ENCODE measurements around the gene EPC2.
"Not testable (repeated sequence)": the region's sequence is repeated elsewhere in the genome, so short reads cannot be mapped to it uniquely, and the experiment has no call there.

Gene EPC2

GRCh38 chr2:148721991-148722777 lies 77.6 kb downstream of the EPC2 start:
- DNase-seq (ENCODE audit: low read depth in 3 of 3): no peak

DNA sequence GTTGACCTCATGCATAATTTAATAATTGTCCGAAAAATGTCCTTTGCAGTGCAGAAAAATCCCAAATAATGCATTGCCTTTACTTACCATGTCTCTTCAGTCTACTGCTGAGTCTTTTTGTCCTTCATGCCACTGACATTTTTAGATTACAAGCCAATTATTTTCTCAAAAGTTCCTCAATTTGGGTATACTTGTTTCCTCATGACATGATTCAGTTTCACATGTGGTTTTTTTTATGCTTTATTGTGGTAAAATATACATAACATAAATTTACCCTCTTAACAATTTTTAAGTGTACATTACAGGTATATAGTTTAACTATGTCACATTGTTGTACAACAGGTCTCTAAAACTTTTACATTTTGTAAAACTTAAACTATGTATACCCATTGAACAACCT lies 81.0 kb downstream of the EPC2 start:
- DNase-seq (ENCODE audit: low read depth in 3 of 3): no peak

DNA sequence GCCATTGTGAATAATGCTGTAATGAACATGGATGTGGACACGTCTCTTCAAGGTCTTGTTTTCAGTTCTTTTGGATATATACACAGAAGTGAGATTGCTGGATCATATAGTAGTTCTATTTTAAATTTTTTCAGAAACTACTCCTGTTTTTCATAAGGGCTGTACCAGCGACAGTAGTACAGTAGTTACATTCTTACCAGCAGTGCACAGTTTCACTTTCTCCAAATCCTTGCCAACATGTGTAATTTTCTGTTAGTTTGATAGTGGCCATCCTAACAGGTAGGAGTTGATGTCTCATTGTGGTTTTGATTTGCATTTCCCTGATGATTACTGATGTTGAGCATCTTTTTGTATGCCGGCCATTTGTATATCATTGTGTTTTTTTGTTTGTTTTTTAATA lies 81.7 kb downstream of the EPC2 start:
- DNase-seq (ENCODE audit: low read depth in 3 of 3): no peak

DNA sequence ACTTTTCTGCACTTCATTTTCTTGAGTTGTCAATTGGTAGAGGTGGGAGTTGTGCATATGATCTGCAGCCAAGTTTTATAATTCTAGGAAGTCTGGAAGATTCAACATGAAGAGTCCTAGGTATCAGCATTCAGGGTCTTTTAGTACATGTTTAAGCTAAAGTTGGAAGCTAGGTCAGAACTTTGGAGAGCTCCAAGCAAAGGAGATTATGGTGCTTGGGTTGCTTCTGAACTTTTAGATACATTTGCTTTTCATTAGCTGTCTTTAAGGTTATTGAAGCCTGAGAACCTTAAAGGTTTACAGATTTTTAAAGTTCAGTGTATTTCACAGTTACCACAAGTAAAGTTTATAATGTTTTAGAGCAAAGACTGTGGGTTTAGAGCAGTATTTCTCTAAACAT lies 85.5 kb downstream of the EPC2 start:
- DNase-seq (ENCODE audit: low read depth in 3 of 3): no peak

DNA sequence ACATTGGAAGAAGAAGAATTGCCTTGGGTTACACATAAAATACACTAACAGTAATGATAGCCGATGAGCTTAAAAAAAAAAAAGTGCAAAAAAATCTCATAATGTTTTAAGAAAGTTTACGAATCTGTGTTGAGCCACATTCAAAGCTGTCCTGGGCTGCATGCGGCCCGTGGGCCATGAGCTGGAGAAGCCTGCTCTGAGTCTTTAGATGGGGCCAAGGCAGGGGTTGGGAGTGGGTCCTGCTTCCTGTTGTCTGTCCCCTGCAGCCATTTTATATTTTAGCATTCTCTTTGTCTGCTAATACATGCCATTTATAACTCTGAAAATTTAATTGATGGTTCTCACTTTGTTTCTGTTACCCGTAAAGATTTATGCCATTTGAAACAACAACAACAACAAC lies 93.2 kb downstream of the EPC2 start:
- no peak for DNase-seq (ENCODE audit: low read depth in 3 of 3)

DNA sequence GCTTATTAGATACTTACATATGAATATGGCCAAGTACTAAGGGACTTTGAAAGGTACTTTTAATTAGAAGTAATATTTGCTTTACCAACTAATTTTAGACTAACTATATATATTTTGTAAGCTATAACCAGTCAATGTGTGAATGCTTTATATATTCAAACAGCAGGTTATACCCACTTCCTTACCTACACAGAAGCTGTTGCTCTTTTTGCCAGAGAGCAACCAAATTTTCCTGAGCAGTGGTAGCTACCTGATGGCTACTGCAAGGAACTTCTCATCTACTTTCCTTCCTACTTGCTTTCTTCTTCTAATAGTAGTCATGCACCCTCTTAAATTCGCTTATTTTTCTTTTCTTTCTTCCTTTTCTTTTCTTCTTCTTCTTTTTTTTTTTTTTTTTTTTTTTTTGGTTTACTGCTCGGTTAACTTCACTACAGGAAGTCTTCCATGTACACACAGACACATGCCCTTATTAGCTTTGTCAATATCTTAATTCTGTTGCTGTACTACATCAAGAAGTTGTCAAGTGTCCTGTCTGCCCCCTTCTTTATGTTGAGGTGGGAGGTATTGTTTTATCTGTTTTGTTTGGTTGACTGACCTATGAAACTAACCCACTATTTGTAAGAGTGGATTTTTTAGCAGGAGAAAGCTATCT lies 95.0 kb downstream of the EPC2 start:
- DNase-seq (ENCODE audit: low read depth in 3 of 3): no peak

- no peak for DNase-seq (ENCODE audit: low read depth in 3 of 3)
These were observed 97.8 kb downstream of the EPC2 start for GRCh38 chr2:148742373-148742772.

GRCh38 chr2:148745151-148745851 lies 100.8 kb downstream of the EPC2 start:
- DNase-seq (ENCODE audit: low read depth in 3 of 3): no peak

GRCh38 chr2:148746973-148747372 lies 102.4 kb downstream of the EPC2 start:
- no peak for DNase-seq (ENCODE audit: low read depth in 3 of 3)

- DNase-seq (ENCODE audit: low read depth in 3 of 3): no peak
These were observed 107.4 kb downstream of the EPC2 start for GRCh38 chr2:148751907-148752306.

- DNase-seq (ENCODE audit: low read depth in 3 of 3): no peak
These were observed 108.4 kb downstream of the EPC2 start for GRCh38 chr2:148752977-148753376.

DNA sequence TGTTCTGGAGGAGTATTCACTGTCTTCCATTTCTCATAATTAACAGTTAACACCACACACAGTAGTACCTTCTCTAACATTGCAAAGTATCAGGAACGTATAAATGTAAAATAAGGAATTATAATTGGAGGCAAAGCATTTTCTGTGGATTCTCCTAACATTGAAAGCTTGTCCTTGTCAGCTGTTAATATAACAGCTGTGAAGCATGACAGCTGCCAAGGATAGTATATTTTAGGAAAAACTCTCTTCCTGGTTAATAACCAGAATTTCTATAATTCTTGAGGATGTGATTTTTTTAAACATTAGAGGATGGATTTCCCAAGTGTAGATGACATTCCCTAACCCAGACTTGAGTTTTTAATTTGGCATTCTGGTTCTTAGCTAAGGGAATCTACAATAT lies 110.3 kb downstream of the EPC2 start:
- DNase-seq (ENCODE audit: low read depth in 3 of 3): no peak

- no peak for DNase-seq (ENCODE audit: low read depth in 3 of 3)
These were observed 111.9 kb downstream of the EPC2 start for GRCh38 chr2:148756292-148756975.

DNA sequence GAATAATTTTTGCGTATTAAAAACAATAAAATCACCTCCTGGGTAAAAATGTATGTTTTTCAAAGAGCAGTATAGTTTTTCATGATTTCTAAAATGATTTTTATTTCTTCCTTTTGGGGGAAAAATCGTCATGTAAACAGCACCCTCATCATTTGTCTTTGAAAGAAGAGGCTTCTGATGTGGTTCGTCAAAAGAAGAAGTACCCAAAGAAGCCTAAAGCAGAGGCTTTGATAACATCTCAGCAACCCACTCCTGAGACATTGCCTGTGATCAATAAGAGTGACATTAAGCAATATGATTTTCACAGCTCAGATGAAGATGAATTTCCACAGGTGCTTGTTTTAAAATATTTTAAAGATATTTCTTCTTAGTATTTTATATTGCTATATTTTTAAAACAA lies 120.3 kb downstream of the EPC2 start:
- DNase-seq (ENCODE audit: low read depth in 3 of 3): no peak

GRCh38 chr2:148770047-148770446 lies 125.5 kb downstream of the EPC2 start:
- no peak for DNase-seq (ENCODE audit: low read depth in 3 of 3)

DNA sequence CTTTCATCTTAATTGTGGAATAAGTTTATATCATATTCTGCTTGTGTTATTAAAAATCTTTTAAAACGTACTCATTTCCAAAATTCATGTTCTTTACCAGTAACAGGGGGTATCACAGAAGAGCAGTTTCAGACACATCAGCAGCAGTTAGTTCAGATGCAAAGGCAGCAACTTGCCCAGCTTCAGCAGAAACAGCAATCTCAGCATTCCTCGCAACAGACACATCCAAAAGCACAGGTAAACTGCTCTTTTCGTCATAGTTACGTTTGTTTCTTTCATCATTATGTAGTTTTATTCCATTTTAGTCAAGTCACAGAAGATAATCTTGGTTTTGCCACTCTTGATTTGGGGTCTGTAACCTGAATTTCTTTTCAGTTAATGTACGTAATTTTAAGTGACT lies 137.0 kb downstream of the EPC2 start:
- DNase-seq (ENCODE audit: low read depth in 3 of 3): no peak

DNA sequence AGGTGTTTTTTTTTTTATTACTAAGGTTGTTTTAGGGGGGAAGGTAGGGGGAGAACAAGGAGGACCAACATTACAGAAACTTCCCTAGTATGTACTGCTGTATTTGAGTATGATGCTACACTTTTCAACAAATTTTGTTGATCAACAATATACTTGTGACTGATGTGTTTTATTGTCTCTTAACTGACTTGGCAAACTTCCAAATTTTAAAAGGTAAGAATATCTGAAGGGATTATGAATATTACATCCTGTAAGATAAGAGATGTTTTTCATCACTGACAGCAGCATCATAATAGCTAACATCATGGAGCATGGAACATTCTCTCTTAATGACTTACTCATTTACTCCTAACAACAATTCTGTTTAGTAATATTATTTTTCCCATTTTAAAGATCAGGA lies 144.5 kb downstream of the EPC2 start:
- DNase-seq (ENCODE audit: low read depth in 3 of 3): no peak

DNA sequence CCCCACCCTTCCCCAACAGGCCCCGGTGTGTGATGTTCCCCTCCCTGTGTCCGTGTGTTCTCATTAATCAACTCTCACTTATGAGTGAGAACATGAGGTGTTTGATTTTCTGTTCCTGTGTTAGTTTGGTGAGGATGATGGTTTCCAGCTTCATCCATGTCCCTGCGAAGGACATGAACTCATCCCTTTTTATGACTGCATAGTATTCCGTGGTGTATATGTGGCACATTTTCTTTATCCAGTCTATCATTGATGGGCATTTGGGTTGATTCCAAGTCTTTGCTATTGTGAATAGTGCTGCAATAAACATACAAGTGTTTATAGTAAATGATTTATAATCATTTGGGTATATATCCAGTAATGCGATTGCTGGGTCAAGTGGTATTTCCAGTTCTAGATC lies 145.6 kb downstream of the EPC2 start:
- DNase-seq (ENCODE audit: low read depth in 3 of 3): not testable (repeated sequence)

- no peak for DNase-seq (ENCODE audit: low read depth in 3 of 3)
These were observed 150.0 kb downstream of the EPC2 start for GRCh38 chr2:148794558-148794957.

- DNase-seq (ENCODE audit: low read depth in 3 of 3): no peak
These were observed 152.4 kb downstream of the EPC2 start for GRCh38 chr2:148796735-148797512.

- DNase-seq (ENCODE audit: low read depth in 3 of 3): no peak
These were observed 158.1 kb downstream of the EPC2 start for GRCh38 chr2:148802448-148803220.
